BE2C (cell line): ENCODE data around the gene ZNF385C.
A peak's percentile ranks its signal among the peaks of the same experiment; 100 is the strongest.
"Not testable (repeated sequence)": the region's sequence is repeated elsewhere in the genome, so short reads cannot be mapped to it uniquely, and the experiment has no call there.

Source experiments
- DNase-seq: peaks from one replicate; pipeline ENCODE4 v3.0.0-alpha.2; 2020
- H3K27me3 ChIP-seq: fragments of 250-450 bp; sonication (Bioruptor Pico); 2 replicates; pipeline ENCODE4 v1.5.1; 2020; ENCODE audit warnings: mild to moderate bottlenecking
- H3K36me3 ChIP-seq: fragments of 250-450 bp; sonication (Bioruptor Pico); 2 replicates; pipeline ENCODE4 v1.5.1; 2020; ENCODE audit warnings: mild to moderate bottlenecking
- H3K4me1 ChIP-seq: fragments of 250-450 bp; sonication (Bioruptor Pico); 2 replicates; pipeline ENCODE4 v1.5.1; 2020
- H3K4me3 ChIP-seq: 2 replicates; pipeline ENCODE4 v1.5.1; 2011; ENCODE audit warnings: low read depth, low read length
- H3K9me3 ChIP-seq: fragments of 250-450 bp; sonication (Bioruptor Pico); 2 replicates; pipeline ENCODE4 v1.5.1; 2020
- CTCF ChIP-seq: IDR thresholded peaks from 2 replicates; pipeline ENCODE4 v1.5.1; 2012; ENCODE audit warnings: mild to moderate bottlenecking, low read depth, low read length

The ZNF385C gene

GRCh38 chr17:42016941-42017865 lies 81.1 kb downstream of the ZNF385C start, which contains the start of gene DNAJC7:
Gene DNAJC7, minus strand, starts transcription at chr17:42017439. Its CDS starts 23 bp downstream, at chr17:42017416.
- peaks cover 5% of the 10 kb centered on the region for H3K36me3 ChIP-seq
- H3K9me3 ChIP-seq, result no peaks in the 10 kb centered on the region
- no peaks in the 10 kb centered on the region for H3K27me3 ChIP-seq
- DNase-seq, result peak; percentile 95
- peak within 1 kb of the TSS; percentile 93 for H3K4me3 ChIP-seq
- no peak for TF ChIP-seq CTCF
- no peaks in the 10 kb centered on the region for H3K4me1 ChIP-seq

- DNase-seq, result no peak
- no peaks in the 10 kb centered on the region for H3K4me1 ChIP-seq
- no peaks in the 10 kb centered on the region for H3K9me3 ChIP-seq
- peaks cover 5% of the 10 kb centered on the region for H3K36me3 ChIP-seq
- no peak for TF ChIP-seq CTCF
- H3K4me3 ChIP-seq, result peak overlapping the region; percentile 93
- no peaks in the 10 kb centered on the region for H3K27me3 ChIP-seq
Measured at GRCh38 chr17:42016411-42016831, 81.9 kb downstream of the ZNF385C start.

GRCh38 chr17:42013740-42014139 lies 84.5 kb downstream of the ZNF385C start:
- not testable (repeated sequence) for H3K27me3 ChIP-seq, H3K9me3 ChIP-seq
- peaks cover 14% of the 10 kb centered on the region for H3K36me3 ChIP-seq

GRCh38 chr17:42012363-42012762 lies 85.9 kb downstream of the ZNF385C start:
- not testable (repeated sequence) for H3K9me3 ChIP-seq, DNase-seq, H3K4me1 ChIP-seq, H3K4me3 ChIP-seq, H3K27me3 ChIP-seq
- peaks cover 15% of the 10 kb centered on the region for H3K36me3 ChIP-seq

More at GRCh38 chr17:42013740-42014139, 84.5 kb downstream of the ZNF385C start:
- not testable (repeated sequence) for H3K4me3 ChIP-seq, DNase-seq, H3K4me1 ChIP-seq

GRCh38 chr17:42010898-42011516 lies 87.3 kb downstream of the ZNF385C start:
- Histone ChIP-seq H3K4me1 (no peaks in the 10 kb centered on the region), H3K27me3 (no peaks in the 10 kb centered on the region), H3K4me3 (no peak overlapping the region), H3K36me3 (peaks cover 15% of the 10 kb centered on the region), H3K9me3 (no peaks in the 10 kb centered on the region)
- peak; percentile 36 for DNase-seq
- no peak for TF ChIP-seq CTCF

- H3K27me3 ChIP-seq, DNase-seq, H3K4me1 ChIP-seq, H3K4me3 ChIP-seq, H3K9me3 ChIP-seq: not testable (repeated sequence)
- peaks cover 15% of the 10 kb centered on the region for H3K36me3 ChIP-seq
Measured at GRCh38 chr17:42010266-42010680, 88.0 kb downstream of the ZNF385C start.

- H3K4me3 ChIP-seq, result no peak overlapping the region
- TF ChIP-seq CTCF, result no peak; the same call in 1 of the 2 replicates
- no peaks in the 10 kb centered on the region for H3K9me3 ChIP-seq
- H3K4me1 ChIP-seq, result no peaks in the 10 kb centered on the region
- H3K36me3 ChIP-seq, result peaks cover 10% of the 10 kb centered on the region
- no peak for DNase-seq
- H3K27me3 ChIP-seq, result no peaks in the 10 kb centered on the region
Measured at GRCh38 chr17:42009170-42009569, 89.1 kb downstream of the ZNF385C start.
